ES-I3 (cell line): ENCODE data around the gene TMEM150C.

Experiments
- H3K36me3 ChIP-seq: 2 replicates; pipeline ENCODE4 v1.6.1; 2013; ENCODE audit warnings: mild to moderate bottlenecking, low read length, control low read depth, moderate library complexity; ENCODE audit not compliant: insufficient read depth
- H3K4me1 ChIP-seq: 2 replicates; pipeline ENCODE4 v1.6.1; 2013; ENCODE audit warnings: mild to moderate bottlenecking, control low read depth, low read length; ENCODE audit not compliant: insufficient read depth
- H3K9ac ChIP-seq: 2 replicates; pipeline ENCODE4 v1.6.1; 2013; ENCODE audit warnings: low read depth, mild to moderate bottlenecking, low read length, moderate library complexity
- H3K9me3 ChIP-seq: 2 replicates; pipeline ENCODE4 v1.6.1; 2013; ENCODE audit warnings: mild to moderate bottlenecking, low read length, moderate library complexity; ENCODE audit not compliant: control insufficient read depth, insufficient read depth

TMEM150C gene

GRCh38 chr4:82461710-82462109, 100.1 kb downstream of the TMEM150C start:
- Histone ChIP-seq H3K9me3 (no peaks in the 10 kb centered on the region), H3K36me3 (peaks cover 27% of the 10 kb centered on the region), H3K9ac (no peak overlapping the region), H3K4me1 (peaks cover 3% of the 10 kb centered on the region; the same call in 1 of the 2 replicates)

- Histone ChIP-seq H3K9ac (no peak overlapping the region), H3K36me3 (peaks cover 31% of the 10 kb centered on the region), H3K4me1 (peaks cover 3% of the 10 kb centered on the region; the same call in 1 of the 2 replicates), H3K9me3 (no peaks in the 10 kb centered on the region)
These were observed 103.1 kb downstream of the TMEM150C start for GRCh38 chr4:82458729-82459128.

- H3K9ac ChIP-seq: no peak overlapping the region
- H3K4me1 ChIP-seq: peaks cover 6% of the 10 kb centered on the region; the same call in 1 of the 2 replicates
- H3K36me3 ChIP-seq: peaks cover 29% of the 10 kb centered on the region
- no peaks in the 10 kb centered on the region for H3K9me3 ChIP-seq
These were observed 104.5 kb downstream of the TMEM150C start for GRCh38 chr4:82457266-82457665.

GRCh38 chr4:82452026-82452425, 109.8 kb downstream of the TMEM150C start:
- no peak overlapping the region for H3K9ac ChIP-seq
- peaks cover 6% of the 10 kb centered on the region; the same call in 1 of the 2 replicates for H3K4me1 ChIP-seq
- no peaks in the 10 kb centered on the region for H3K9me3 ChIP-seq
- H3K36me3 ChIP-seq: peaks cover 31% of the 10 kb centered on the region

- Histone ChIP-seq H3K4me1 (peaks cover 6% of the 10 kb centered on the region; the same call in 1 of the 2 replicates), H3K36me3 (peaks cover 25% of the 10 kb centered on the region), H3K9ac (no peak overlapping the region), H3K9me3 (no peaks in the 10 kb centered on the region)
These were observed 110.6 kb downstream of the TMEM150C start for GRCh38 chr4:82450966-82451755.

- peaks cover 17% of the 10 kb centered on the region for H3K36me3 ChIP-seq
- no peaks in the 10 kb centered on the region for H3K4me1 ChIP-seq
- H3K9me3 ChIP-seq: no peaks in the 10 kb centered on the region
- H3K9ac ChIP-seq: no peak overlapping the region
These were observed 113.9 kb downstream of the TMEM150C start for GRCh38 chr4:82447886-82448285.

- Histone ChIP-seq H3K9ac (no peak overlapping the region), H3K36me3 (no peaks in the 10 kb centered on the region), H3K9me3 (no peaks in the 10 kb centered on the region), H3K4me1 (peaks cover 12% of the 10 kb centered on the region)
These were observed 122.7 kb downstream of the TMEM150C start for GRCh38 chr4:82439088-82439487.

GRCh38 chr4:82437285-82438005, 124.3 kb downstream of the TMEM150C start:
- Histone ChIP-seq H3K4me1 (peaks cover 19% of the 10 kb centered on the region), H3K36me3 (no peaks in the 10 kb centered on the region), H3K9me3 (no peaks in the 10 kb centered on the region)

GRCh38 chr4:82436780-82437179, 125.0 kb downstream of the TMEM150C start:
- H3K4me1 ChIP-seq: peaks cover 19% of the 10 kb centered on the region
- H3K9ac ChIP-seq: no peak overlapping the region
- H3K9me3 ChIP-seq: no peaks in the 10 kb centered on the region
- no peaks in the 10 kb centered on the region for H3K36me3 ChIP-seq

More at GRCh38 chr4:82437285-82438005, 124.3 kb downstream of the TMEM150C start:
- no peak overlapping the region for H3K9ac ChIP-seq

GRCh38 chr4:82436130-82436529, 125.7 kb downstream of the TMEM150C start:
- Histone ChIP-seq H3K9ac (no peak overlapping the region), H3K9me3 (no peaks in the 10 kb centered on the region), H3K36me3 (no peaks in the 10 kb centered on the region), H3K4me1 (peaks cover 19% of the 10 kb centered on the region)

- Histone ChIP-seq H3K9me3 (no peaks in the 10 kb centered on the region), H3K9ac (no peak overlapping the region), H3K36me3 (no peaks in the 10 kb centered on the region), H3K4me1 (peaks cover 15% of the 10 kb centered on the region)
These were observed 126.8 kb downstream of the TMEM150C start for GRCh38 chr4:82434949-82435348.

GRCh38 chr4:82433791-82434190, 128.0 kb downstream of the TMEM150C start:
- Histone ChIP-seq H3K9me3 (no peaks in the 10 kb centered on the region), H3K36me3 (no peaks in the 10 kb centered on the region), H3K4me1 (peaks cover 15% of the 10 kb centered on the region), H3K9ac (no peak overlapping the region)
